GM18909 (cell line): Measurements from ENCODE around the gene POLQ.
"Not testable (repeated sequence)": the region's sequence is repeated elsewhere in the genome, so short reads cannot be mapped to it uniquely, and the experiment has no call there.

ENCODE experiments used
- ATAC-seq: cut with Tn5 transposase; IDR thresholded peaks from one replicate; pipeline ENCODE4 v1.9.1; 2021; ENCODE audit warnings: mild to moderate bottlenecking; ENCODE audit not compliant: unreplicated experiment, poor library complexity

POLQ gene

DNA sequence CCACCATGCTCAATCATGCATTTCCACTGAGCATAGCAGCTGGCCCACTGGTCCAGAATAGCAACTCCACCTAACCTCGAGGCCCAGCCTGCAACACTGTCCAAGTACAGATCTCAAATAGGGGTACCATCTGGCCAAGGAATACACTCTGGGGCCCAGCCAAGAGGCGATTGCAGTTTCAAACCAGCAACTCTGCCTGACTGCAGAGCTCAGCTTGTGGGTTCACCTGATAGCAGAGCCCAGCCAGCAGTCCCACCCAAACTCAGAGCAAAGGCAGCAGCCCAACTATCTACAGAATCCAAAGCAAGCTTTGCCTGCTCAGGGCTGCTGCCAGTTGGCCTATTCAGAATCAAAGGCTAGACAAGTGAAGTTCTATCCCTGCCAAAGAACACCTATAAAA lies 30.5 kb downstream of the POLQ start:
- no peak for ATAC-seq

DNA sequence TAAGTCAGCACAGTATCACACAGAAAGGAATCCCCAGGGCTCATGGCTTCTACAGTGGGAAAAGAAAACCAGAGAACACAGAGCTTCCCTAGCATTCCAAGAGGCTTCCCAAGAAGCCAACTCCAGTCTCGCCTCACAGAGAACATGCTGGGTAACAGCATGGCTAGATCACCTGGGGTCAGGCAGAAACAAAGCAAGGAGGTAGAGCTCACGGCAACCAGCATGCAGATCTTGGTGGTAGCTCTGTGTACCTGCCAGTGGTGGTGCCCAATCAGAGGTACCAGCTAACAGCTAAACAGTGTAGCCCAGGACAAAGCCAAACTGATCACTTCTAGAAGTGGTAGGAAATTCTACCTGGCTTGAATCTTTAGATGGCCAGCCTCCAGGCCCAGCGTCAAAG lies 31.3 kb downstream of the POLQ start:
- no peak for ATAC-seq

DNA sequence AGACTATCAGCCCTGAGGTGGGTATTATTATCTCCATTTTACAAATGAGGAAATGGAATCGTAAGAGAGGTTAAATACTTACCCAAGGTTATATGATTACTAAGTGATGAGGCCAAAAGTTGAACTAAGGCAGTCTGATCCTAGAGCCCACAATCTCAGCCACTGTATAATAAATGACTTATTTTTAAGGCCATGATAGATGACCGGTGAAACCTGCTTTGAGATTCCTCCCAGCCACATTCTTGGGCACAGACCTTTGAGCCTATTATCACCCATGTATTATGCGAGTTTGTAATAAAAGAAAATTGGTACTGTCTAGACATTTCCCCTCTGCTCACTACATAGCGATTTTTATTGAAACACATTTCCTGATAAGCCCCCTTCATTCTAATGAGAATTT lies 37.4 kb downstream of the POLQ start:
- no peak for ATAC-seq

DNA sequence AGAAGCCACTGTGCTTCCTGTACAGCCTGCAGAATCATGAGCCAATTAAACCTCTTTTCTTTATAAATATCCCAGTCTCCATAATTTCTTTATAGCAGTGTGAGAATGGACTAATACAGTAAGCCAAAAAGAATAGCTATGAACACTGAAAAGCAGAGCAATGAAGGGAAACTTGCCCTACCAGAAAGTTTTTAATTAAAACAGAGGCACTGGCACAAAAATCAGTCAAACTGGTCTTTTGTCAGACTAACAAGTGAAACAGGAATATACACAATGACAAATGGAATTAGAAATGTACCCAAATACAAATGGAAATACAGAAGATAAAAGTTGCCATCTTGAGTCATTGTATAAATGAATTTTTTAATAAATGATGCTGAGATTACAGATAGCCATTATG lies 40.5 kb downstream of the POLQ start:
- no peak for ATAC-seq

DNA sequence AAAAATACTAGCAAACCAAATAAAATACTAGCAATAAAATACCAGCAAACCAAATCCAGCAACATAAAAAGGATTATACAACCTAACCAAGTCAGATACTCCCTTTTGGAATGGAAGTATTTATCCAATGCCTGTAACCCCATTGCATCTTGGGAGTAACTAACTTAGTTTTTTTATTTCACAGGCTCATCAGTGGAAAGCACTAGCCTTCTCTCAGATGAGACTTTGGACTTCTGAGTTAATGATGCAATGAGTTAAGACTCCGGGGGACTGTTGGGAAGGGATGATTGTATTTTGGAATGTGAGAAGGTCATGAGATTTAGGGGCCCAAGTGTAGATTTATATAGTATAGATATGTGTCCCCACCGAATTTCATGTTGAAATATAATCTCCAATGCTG lies 41.2 kb downstream of the POLQ start:
- ATAC-seq, result no peak

DNA sequence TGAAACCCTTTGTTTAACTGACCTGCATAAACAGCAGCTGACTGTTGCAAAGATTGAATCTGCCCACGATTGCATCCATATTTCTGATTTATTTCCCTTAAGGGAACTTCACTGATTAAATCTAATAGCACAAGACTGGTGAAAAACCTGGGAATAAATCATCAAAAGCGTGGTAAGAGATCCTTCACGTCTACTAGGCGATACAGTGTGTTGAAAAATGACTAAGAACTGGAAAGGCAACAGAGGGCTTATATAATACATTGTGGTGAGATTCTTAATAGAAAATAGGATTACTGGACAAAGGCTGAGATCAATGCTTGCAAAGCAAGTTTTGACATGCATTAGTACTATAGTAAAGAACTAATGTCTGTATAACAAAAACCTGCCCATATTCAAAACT lies 49.0 kb downstream of the POLQ start:
- no peak for ATAC-seq

DNA sequence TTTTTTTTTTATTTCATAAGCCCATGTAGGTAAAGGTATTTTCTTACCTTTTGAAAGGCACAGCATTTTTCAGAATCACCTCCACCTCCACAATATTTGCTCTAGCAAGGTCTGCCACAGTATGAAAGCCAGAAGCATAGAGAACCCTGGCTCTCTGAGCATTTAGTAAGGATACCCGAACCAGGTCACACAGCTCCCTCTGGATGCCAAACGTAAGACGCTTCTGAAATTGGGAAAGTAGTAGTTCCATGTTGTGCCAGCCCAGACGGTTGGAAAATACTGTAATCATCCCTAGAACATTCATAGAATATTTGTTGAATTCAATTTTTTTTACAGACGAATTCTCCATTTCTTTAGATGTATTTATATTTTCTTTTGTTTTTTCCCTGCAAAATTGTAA lies 52.4 kb downstream of the POLQ start:
- no peak for ATAC-seq

DNA sequence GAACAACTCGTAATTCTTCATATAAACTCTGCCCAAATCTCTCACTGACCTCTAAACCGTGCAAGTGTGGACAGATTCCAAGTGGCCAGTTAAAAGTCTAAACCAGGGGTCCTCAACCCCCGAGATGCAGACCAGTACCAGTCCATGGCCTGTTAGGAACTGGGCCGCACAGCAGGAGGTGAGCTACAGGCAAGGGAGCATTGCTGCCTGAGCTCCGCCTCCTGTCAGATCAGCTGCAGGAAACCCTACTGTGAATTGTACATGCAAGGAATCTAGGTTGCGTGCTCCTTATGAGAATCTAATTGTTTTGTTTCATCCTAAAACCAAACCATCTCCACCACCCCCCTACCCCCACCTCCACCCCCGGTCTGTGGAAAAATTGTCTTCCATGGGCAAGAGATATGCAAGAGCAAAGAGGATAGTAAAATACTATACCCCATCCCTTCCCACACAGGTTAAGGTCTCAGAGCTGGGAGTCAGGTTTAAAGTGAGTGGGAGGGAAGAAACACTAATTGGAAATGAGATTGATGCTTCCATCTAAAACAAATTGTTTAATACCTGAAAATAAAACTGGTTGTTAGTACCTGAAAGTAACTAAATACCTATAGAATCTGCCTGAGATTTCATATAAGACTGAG lies 54.0 kb downstream of the POLQ start:
- no peak for ATAC-seq

DNA sequence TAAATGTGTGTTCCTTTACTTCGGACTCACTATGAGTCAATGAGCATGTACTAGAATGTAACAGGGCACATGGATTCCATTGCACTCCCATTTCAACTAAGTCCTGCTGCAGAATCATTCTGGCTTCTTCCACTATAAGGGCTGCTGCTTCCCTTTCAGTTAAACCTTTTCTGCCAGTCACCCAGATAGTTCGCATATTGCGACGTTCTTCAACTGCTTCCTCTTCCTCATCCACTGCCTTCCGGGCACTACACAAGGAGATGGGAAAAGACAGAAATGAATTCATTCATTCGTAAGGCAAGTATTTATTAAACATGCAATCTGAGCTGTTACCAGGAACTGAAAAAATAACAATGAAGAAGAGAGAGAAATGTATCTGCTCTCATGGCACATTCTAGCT lies 55.6 kb downstream of the POLQ start:
- no peak for ATAC-seq

DNA sequence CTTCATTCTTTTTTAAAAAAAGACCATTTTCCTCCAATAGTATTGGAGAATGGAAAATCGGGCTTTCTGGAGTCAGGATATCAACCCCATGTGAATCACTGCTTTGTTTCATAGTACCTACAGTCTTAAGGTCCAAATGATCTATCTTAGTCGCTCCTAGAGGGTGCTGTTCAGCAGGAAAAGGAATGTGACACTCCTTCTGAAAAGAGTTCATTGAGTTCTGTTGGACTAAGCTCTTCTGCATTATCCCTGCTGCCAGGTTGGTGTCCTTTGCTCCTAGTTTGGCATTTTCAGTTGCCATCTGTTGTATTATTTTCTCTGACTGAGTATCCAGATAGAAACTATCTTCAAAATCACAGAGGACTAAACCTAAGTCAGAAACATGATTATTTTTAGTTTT lies 57.2 kb downstream of the POLQ start:
- ATAC-seq, result no peak

DNA sequence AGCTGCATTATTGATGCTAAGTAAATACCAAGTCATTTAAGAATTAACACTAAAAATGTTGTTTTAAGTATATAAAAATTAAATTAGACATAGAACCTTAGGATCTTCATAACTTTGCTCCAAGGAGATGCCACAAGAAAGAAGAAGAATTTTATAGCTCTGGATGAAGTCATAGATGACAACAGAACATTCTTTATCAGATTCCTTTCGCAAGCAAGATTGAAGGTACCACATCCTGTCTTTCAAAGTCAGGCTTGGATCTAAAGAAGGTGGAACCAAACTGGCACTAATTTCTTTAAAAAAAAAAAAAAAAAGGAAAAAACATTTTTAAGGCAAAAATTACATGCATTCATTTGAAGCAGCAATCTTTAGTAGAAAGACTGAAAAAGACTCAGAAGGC lies 62.5 kb downstream of the POLQ start:
- no peak for ATAC-seq

DNA sequence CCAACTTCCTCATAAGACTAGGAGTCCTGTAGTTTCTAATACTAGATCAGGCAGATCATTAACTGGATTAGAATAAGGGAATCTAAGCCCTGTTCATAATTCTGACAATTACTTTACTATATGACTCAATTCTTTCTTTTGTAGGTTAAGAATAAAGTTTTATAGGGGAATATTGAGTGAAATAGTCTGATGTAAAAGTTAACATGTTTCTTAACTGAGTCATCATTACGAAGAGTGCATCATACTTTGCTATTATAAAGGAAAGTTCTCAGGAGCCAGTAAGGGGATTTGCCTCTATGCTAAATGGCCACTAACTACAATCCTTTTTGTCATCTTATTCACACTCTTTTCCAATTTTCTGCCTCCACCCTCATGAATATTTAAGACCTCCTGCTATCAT lies 63.1 kb downstream of the POLQ start:
- no peak for ATAC-seq

DNA sequence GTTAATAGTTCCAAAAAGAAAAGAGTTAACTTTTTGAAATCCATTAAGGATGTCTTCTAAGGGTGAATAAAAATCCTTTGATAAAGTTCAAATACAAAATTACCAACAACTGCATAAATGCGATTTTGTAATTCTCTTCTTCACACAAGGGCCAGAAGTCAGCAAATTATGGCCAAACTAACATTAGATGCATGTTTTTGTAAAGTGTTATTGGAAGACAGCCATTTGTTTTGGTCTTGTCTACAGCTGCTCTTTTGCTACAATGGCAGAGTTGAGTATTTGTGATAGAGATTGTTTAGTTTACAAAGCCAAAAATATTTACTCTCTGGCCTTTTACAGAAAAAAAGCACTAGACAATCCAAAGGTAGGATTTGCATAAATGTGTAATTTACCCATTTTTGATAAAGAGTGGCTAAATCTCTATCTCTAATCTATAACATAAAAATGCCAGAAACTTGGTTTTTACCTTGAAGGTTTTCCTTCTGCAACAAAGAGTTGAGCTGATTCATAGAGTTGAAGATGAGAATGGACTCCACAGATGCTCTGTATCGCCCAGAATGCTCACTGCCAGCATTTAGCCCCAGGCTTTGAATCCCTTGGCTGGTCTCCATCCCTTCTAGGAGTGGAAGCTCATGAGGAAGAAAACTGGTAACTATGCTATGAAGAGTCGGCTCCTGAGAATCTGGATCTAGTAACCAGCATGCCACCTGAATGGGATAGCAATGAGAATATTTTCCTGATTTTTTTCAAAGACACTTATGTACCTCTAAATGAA lies 64.5 kb downstream of the POLQ start:
- ATAC-seq, result no peak

DNA sequence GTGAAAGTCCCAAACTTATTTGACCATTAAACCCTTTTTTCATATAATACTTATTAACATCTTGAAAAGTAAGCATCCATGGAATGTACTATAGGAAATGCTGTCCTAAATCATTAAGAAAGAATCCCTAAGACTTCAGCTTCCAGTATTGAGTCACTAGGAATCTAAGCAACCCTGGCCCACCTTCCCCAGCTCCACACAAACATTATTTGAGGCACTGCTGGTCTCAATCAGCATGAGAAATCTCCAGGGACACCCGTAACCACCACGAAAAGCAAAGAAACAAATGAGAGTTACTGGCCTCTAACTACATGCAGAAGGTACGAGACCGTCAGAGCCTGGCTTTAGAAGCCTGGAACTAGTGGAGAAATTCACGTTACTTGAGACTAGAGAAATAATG lies 68.2 kb downstream of the POLQ start:
- ATAC-seq, result no peak

DNA sequence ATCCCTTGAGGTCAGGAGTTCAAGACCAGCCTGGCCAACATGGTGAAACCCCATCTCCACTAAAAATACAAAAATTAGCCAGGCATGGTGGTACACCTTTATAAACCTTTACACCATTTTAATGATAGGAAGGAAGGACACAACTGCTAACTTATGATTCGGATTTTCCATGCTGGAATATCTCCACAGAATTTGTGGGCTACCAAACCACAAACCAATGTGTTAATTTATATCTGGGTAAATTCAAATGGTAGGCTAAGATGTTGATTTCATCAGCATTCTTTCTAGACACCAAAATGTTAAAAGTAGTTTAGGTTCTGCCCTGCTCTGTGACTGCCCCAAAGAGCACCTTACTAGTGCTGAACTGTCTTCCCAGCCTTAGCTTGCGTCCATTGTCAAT lies 72.8 kb downstream of the POLQ start:
- ATAC-seq, result no peak

DNA sequence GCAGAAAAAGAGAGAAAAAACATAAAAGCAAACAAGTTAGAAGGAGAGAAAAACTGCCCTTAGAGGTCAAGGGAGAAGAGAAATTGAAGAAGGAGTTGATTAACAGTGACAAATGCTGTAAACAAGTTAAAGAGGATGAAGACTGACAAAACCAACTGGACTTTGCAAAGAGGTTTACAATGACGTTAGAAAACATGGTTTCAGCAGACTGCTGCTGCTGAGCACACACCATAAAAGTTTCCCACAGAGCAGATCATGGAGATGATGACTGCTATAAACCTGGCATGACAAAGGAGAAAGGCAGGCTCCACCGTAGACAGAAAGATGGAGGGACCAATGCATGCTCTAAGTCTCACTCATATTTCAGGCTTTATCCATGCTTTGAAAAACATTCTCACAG lies 78.7 kb downstream of the POLQ start:
- no peak for ATAC-seq

DNA sequence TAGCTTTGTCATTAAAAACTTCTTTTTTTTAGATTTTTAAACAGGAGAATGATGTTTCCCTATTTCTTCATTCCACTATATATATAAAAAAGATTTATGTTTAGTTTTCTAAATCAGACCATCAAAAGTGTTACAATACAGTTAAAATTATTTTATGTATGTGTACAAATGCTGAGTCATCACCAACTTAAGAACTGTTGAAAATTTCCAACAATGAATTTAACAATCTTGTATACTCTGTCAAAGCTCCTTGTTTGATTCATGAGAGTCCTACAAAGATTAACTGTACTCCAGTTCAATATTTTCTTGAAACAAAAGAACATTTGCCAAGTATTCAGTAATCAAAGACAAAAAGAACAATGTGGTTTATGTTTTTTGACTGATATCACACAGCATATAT lies 82.0 kb downstream of the POLQ start:
- ATAC-seq, result no peak

DNA sequence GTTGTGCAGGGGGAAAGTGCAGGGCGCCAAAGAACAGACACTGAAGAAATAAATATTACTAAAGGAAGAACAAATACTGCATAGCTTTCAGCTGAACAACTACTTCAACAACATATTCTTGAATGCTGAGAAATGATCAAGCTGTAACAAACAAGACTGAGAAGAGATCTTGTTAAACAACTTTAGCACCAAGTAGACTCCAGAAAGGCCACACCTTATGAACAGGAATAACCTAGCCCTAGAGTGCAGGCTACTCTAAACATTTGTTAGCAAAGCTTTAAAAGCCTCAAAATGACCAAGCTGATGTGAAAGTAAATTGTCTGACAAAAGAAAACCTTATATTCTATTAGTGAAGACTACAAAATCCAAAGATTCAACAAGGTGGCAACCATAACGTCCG lies 83.2 kb downstream of the POLQ start:
- no peak for ATAC-seq

DNA sequence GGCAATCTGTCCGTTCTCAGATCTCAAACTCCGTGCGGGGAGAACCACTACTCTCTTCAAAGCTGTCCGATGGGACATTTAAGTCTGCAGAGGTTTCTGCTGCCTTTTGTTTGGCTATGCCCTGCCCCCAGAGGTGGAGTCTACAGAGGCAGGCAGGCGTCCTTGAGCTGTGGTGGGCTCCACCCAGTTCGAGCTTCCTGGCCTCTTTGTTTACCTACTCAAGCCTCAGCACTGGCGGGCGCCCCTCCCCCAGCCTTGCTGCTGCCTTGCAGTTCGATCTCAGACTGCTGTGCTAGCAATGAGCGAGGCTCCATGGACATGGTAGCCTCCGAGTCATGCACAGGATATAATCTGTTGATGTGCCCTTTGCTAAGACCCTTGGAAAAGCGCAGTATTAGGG lies 94.0 kb downstream of the POLQ start:
- ATAC-seq, result not testable (repeated sequence)

DNA sequence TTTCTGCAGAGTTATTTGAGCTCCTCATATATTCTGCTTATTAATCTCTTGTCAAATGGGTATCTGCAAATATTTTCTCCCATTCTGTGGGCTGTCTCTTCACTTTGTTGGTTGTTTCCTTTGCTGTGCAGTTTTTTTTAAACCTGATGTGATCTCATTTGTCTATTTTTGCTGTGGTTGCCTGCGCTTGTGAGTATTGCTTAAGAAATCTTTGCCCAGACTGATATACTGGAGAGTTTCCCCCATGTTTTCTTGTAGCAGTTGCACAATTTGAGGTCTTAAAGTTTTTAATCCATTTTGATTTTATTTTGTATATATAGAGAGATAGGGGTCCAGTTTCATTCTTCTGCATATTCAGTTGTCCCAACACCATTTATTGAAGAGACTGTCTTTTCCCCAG lies 102.3 kb downstream of the POLQ start:
- no peak for ATAC-seq

DNA sequence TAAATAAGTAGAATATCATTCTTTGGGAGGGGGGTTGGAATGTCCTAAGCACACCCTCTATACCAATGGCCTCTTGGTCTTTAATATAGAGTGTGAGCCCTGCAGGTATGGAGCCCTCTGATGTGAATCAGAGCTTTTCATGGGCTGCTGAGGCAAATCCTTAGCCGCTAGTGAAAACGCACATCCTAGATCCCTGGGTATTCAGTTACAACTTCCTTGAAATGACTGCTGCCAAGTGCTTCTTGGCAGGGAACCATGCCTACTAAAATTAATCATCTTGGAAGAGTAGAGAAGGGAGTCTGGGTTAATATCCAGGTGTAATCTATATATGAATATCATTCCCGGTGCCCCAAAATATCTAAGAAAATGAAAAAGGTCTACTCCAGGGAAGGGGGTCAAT lies 109.1 kb downstream of the POLQ start:
- no peak for ATAC-seq

DNA sequence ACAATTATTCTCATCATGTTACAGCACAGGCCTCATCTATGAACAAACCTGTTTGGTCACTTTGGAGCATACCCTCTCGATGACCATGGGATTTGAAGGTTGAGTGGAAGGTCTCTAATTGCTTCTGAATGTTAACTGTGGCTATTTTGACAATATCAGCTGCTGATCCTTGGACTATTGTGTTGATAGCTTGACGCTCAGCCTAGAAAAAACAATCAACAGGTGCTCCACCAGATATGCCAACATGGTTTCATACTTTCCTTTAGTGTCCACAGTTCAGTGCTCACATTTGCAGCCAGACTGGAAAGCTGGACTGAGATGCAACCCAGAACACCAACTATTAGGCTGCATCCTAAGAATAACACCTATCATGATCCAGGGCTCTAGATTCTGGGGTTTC lies 109.7 kb downstream of the POLQ start:
- no peak for ATAC-seq
